ENCODE results near the gene CENPF. TPM values are rescaled to one million over a fixed set of nuclear protein-coding genes. Genes with fewer than 3 reads are reported as not detected.

CENPF gene
- total RNA-seq, 2 experiments from 2014 or later, result 110 to 173 TPM

DNA sequence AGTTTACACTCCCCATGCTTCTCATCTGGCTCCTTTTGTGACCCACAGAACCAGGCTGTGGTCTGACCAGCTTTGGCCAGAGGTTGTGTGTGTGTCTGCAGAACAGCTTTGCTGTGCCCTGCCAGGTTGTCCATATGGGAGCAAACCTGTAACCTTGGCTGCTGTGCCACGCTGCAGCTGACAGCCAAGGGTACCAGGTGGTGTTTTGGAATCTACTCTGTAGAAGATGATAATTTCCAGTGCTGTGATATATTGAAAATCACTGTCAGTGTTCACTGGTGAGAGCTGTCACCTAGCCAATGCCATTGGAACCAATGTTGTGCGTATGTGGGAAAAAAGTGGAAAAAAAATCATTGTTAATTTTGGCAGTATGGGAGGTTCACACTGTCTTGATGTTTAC lies 18.2 kb downstream of the CENPF start:
- no peak overlapping the region for H3K27ac ChIP-seq (ENCODE audit: low read depth, low read length, poor library complexity, severe bottlenecking)
- CTCF ChIA-PET (ENCODE audit: unreplicated experiment), result no interaction called here
- peaks cover 14% of the 10 kb centered on the region; the same call in 1 of the 2 replicates for H3K79me2 ChIP-seq (ENCODE audit: insufficient read depth, low read depth, low read length)
- H3K4me3 ChIP-seq (ENCODE audit: low read depth, low read length, poor library complexity, severe bottlenecking), result no peak overlapping the region
- H3K9me2 ChIP-seq (ENCODE audit: insufficient read depth, low read length), result no peaks in the 10 kb centered on the region
- no peak overlapping the region for H2AFZ ChIP-seq (ENCODE audit: low read length)
- BruUV-seq (replicated peaks), result no TSS peak
- peaks cover 3% of the 10 kb centered on the region; the same call in 1 of the 2 replicates for H4K20me1 ChIP-seq (ENCODE audit: insufficient read depth, low read length)
- no peaks in the 10 kb centered on the region for H3K9me3 ChIP-seq (ENCODE audit: low read length)
- TF ChIP-seq EZH2phosphoT487 (IDR thresholded peaks at IDR 0.05; ENCODE audit: borderline replicate concordance, low read depth, low read length), result no peak
- TF ChIP-seq, protein P1, sequence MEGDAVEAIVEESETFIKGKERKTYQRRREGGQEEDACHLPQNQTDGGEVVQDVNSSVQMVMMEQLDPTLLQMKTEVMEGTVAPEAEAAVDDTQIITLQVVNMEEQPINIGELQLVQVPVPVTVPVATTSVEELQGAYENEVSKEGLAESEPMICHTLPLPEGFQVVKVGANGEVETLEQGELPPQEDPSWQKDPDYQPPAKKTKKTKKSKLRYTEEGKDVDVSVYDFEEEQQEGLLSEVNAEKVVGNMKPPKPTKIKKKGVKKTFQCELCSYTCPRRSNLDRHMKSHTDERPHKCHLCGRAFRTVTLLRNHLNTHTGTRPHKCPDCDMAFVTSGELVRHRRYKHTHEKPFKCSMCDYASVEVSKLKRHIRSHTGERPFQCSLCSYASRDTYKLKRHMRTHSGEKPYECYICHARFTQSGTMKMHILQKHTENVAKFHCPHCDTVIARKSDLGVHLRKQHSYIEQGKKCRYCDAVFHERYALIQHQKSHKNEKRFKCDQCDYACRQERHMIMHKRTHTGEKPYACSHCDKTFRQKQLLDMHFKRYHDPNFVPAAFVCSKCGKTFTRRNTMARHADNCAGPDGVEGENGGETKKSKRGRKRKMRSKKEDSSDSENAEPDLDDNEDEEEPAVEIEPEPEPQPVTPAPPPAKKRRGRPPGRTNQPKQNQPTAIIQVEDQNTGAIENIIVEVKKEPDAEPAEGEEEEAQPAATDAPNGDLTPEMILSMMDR (conservative IDR thresholded peaks at IDR 0.05; ENCODE audit: low read length), result no peak
- intact Hi-C loops (cut with micrococcal nuclease; ENCODE audit: unreplicated experiment), result no loop called here
- peaks cover 98% of the 10 kb centered on the region for H3K36me3 ChIP-seq (ENCODE audit: insufficient read depth, low read length)
- H3K4me2 ChIP-seq (ENCODE audit: low read length), result no peak overlapping the region
- H3K4me1 ChIP-seq (ENCODE audit: insufficient read depth, low read length, poor library complexity, severe bottlenecking), result no peaks in the 10 kb centered on the region
- DNase-seq (ENCODE audit: low spot score), result no peak
- POLR2A ChIA-PET, result interaction anchor here (0.7 kb wide), 1 partner anchor 11 kb away, joined by 3 read pairs; no protein-coding TSS in a partner anchor

DNA sequence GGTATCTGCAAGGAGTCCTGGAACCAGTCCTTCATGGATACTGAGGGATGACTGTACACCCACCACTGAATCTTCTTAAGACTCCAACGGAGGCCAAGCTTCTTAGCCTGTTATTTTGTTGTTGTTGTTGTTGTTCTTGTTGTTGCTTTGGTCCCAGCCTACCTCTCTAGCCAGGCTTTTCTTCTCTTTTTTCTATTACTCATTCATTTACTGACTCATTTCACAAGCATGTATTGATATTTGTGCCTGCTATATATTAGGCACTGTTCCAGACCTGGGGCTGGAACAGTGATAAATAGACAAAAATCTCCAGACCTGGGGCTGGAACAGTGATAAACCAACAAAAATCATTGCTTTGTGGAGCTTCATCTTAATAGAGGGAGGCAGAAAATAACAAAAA lies 20.4 kb downstream of the CENPF start:
- intact Hi-C loops (cut with micrococcal nuclease; ENCODE audit: unreplicated experiment), result no loop called here
- DNase-seq (ENCODE audit: low spot score), result no peak
- H4K20me1 ChIP-seq (ENCODE audit: insufficient read depth, low read length), result peaks cover 6% of the 10 kb centered on the region
- H3K9me3 ChIP-seq (ENCODE audit: low read length), result no peaks in the 10 kb centered on the region
- no peak overlapping the region for H3K4me2 ChIP-seq (ENCODE audit: low read length)
- H3K27ac ChIP-seq (ENCODE audit: low read depth, low read length, poor library complexity, severe bottlenecking), result no peak overlapping the region
- H3K79me2 ChIP-seq (ENCODE audit: insufficient read depth, low read depth, low read length), result peaks cover 8% of the 10 kb centered on the region; the same call in 1 of the 2 replicates
- no TSS peak for BruUV-seq (replicated peaks)
- ChIA-PET CTCF (ENCODE audit: unreplicated experiment) (no interaction called here), POLR2A (no interaction called here)
- no peak for TF ChIP-seq EZH2phosphoT487 (IDR thresholded peaks at IDR 0.05; ENCODE audit: borderline replicate concordance, low read depth, low read length)
- TF ChIP-seq, protein P1 (conservative IDR thresholded peaks at IDR 0.05; ENCODE audit: low read length), result no peak
- no peaks in the 10 kb centered on the region for H3K9me2 ChIP-seq (ENCODE audit: insufficient read depth, low read length)
- no peak overlapping the region for H3K4me3 ChIP-seq (ENCODE audit: low read depth, low read length, poor library complexity, severe bottlenecking)
- H3K4me1 ChIP-seq (ENCODE audit: insufficient read depth, low read length, poor library complexity, severe bottlenecking), result no peaks in the 10 kb centered on the region
- no peak overlapping the region for H2AFZ ChIP-seq (ENCODE audit: low read length)
- peaks cover 98% of the 10 kb centered on the region for H3K36me3 ChIP-seq (ENCODE audit: insufficient read depth, low read length)

DNA sequence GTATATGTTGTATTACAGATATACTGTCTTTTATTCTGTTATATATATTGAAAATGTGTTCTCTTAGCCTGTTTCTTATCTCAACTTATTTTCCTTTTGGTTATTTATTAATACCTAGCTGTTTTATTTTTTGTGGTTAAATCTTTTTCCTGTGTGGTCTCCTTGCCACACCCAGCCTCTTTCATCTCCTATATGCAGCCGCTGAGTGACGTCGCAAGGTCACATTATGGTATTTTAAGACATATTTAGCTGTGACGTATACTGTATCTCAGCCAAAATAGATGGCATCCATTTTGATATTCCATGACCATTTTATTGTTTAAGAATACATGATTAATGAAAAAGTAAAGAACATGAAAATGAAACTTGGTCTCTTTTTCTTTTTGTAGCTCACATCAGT lies 29.1 kb downstream of the CENPF start:
- no TSS peak for BruUV-seq (replicated peaks)
- H3K4me3 ChIP-seq (ENCODE audit: low read depth, low read length, poor library complexity, severe bottlenecking), result no peak overlapping the region
- intact Hi-C loops (cut with micrococcal nuclease; ENCODE audit: unreplicated experiment), result no loop called here
- no peaks in the 10 kb centered on the region for H3K79me2 ChIP-seq (ENCODE audit: insufficient read depth, low read depth, low read length)
- ChIA-PET CTCF (ENCODE audit: unreplicated experiment) (no interaction called here), POLR2A (interaction anchor here (0.6 to 1.3 kb wide), 4 partner anchors 27 to 773 kb away, joined by 3 to 7 read pairs (median 4); no protein-coding TSS in a partner anchor)
- peaks cover 97% of the 10 kb centered on the region for H3K36me3 ChIP-seq (ENCODE audit: insufficient read depth, low read length)
- no peaks in the 10 kb centered on the region for H3K9me2 ChIP-seq (ENCODE audit: insufficient read depth, low read length)
- TF ChIP-seq EZH2phosphoT487 (IDR thresholded peaks at IDR 0.05; ENCODE audit: borderline replicate concordance, low read depth, low read length), result no peak
- TF ChIP-seq, protein P1 (conservative IDR thresholded peaks at IDR 0.05; ENCODE audit: low read length), result no peak
- no peaks in the 10 kb centered on the region for H3K9me3 ChIP-seq (ENCODE audit: low read length)
- H3K27ac ChIP-seq (ENCODE audit: low read depth, low read length, poor library complexity, severe bottlenecking), result no peak overlapping the region
- H4K20me1 ChIP-seq (ENCODE audit: insufficient read depth, low read length), result peaks cover 10% of the 10 kb centered on the region
- H2AFZ ChIP-seq (ENCODE audit: low read length), result no peak overlapping the region
- no peaks in the 10 kb centered on the region for H3K4me1 ChIP-seq (ENCODE audit: insufficient read depth, low read length, poor library complexity, severe bottlenecking)
- no peak for DNase-seq (ENCODE audit: low spot score)
- H3K4me2 ChIP-seq (ENCODE audit: low read length), result no peak overlapping the region

Measured in OCI-LY7 (cell line).